Bronchial epithelial cell (primary cell): ENCODE data around the gene HLCS. TPM values are rescaled to one million over a fixed set of nuclear protein-coding genes. Genes with fewer than 3 reads are reported as not detected.

Experiments used
- DNase-seq: peaks from one replicate; pipeline ENCODE4 v3.0.0-alpha.2; 2010; ENCODE audit warnings: low read depth
- FAIRE-seq: peaks from 2 replicates; lab custom pipeline; 2011; peaks lifted over from hg19 to GRCh38; lab: Jason Lieb, UNC
- H3K27me3 ChIP-seq: 2 replicates; pipeline ENCODE4 v1.5.1; 2011; ENCODE audit warnings: low read length; ENCODE audit not compliant: control insufficient read depth, insufficient read depth
- H3K36me3 ChIP-seq: 2 replicates; pipeline ENCODE4 v1.5.1; 2011; ENCODE audit warnings: low read length; ENCODE audit not compliant: control insufficient read depth, insufficient read depth
- H3K4me3 ChIP-seq: 2 replicates; pipeline ENCODE4 v1.5.1; 2011; ENCODE audit warnings: mild to moderate bottlenecking, low read depth, low read length, control low read depth
- CTCF ChIP-seq: IDR thresholded peaks from 2 replicates; pipeline ENCODE4 v1.5.1; 2011; ENCODE audit warnings: mild to moderate bottlenecking, moderate library complexity, low read length, control low read depth, inconsistent platforms; ENCODE audit not compliant: insufficient read depth, severe bottlenecking
- total RNA-seq: library from RNA; depleted of rRNA; stranded (reverse); fragments of >200 nt; gene quantifications from 2 replicates; pipeline ENCODE4 v1.2.1, GENCODE V29; 2014

The HLCS gene
- total RNA-seq, 1 donor from 2014 or later = 26.3 TPM

- DNase-seq = no peak
- no peak for TF ChIP-seq CTCF
These were observed 178.3 kb downstream of the HLCS start for GRCh38 chr21:36788120-36788638.

GRCh38 chr21:36786186-36786585 is 180.3 kb downstream of the HLCS start:
- H3K4me3 ChIP-seq = no peak overlapping the region
- DNase-seq = no peak
- no peaks in the 10 kb centered on the region for H3K27me3 ChIP-seq
- H3K36me3 ChIP-seq = no peaks in the 10 kb centered on the region
- no peak for FAIRE-seq
- TF ChIP-seq CTCF = no peak

More at GRCh38 chr21:36788120-36788638, 178.3 kb downstream of the HLCS start:
- FAIRE-seq = no peak
- Histone ChIP-seq H3K4me3 (no peak overlapping the region), H3K27me3 (no peaks in the 10 kb centered on the region), H3K36me3 (no peaks in the 10 kb centered on the region)

GRCh38 chr21:36785615-36786014 is 180.9 kb downstream of the HLCS start:
- Histone ChIP-seq H3K4me3 (no peak overlapping the region), H3K36me3 (no peaks in the 10 kb centered on the region), H3K27me3 (no peaks in the 10 kb centered on the region)
- peak; percentile 4 for DNase-seq
- TF ChIP-seq CTCF = no peak
- no peak for FAIRE-seq

- Histone ChIP-seq H3K36me3 (no peaks in the 10 kb centered on the region), H3K27me3 (no peaks in the 10 kb centered on the region), H3K4me3 (no peak overlapping the region)
- TF ChIP-seq CTCF = no peak
- peak; percentile 58 for DNase-seq
- FAIRE-seq = no peak
These were observed 181.5 kb downstream of the HLCS start for GRCh38 chr21:36784947-36785346.

GRCh38 chr21:36783612-36784374 is 182.7 kb downstream of the HLCS start:
- peak; percentile 76 for FAIRE-seq
- no peaks in the 10 kb centered on the region for H3K27me3 ChIP-seq
- H3K36me3 ChIP-seq = no peaks in the 10 kb centered on the region
- no peak for TF ChIP-seq CTCF
- peak; percentile 89 for DNase-seq
- no peak overlapping the region for H3K4me3 ChIP-seq
